ENCODE results near the gene BTBD6.

BTBD6 gene

DNA sequence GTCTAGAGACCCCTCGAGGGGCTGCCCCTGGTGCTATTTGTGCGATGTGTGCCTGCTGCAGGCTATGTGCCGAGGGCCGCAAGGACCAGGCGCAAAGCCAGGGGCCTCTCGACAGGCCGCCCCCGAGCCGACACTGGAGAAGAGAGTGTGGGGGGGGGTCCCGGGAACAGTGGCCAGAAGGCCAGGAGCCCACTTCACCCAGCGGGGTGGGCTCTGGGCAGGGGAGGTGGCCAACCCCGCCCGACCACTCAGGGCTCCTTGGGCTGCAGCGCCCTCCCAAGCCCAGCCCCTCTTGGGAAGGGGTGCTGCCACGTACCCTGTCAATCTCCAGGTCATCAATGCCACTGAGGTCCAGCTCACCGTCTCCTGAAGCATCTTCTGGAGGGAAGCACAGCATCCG, 28.6 kb upstream of the BTBD6 start (continued):
- no peak for TF ChIP-seq ZFP3 (CRISPR knock-in tag; IDR thresholded peaks at IDR 0.05)
- no peak for TF ChIP-seq ZNF8 (CRISPR knock-in tag; IDR thresholded peaks at IDR 0.05)
- TF ChIP-seq ZNF70 (CRISPR knock-in tag; IDR thresholded peaks at IDR 0.05), result no peak
- TF ChIP-seq ZC3H10 (CRISPR knock-in tag; IDR thresholded peaks at IDR 0.05), result no peak
- no peak for TF ChIP-seq SNAI2 (CRISPR knock-in tag; IDR thresholded peaks at IDR 0.05)
- TF ChIP-seq ESRRG (CRISPR knock-in tag; IDR thresholded peaks at IDR 0.05), result no peak

DNA sequence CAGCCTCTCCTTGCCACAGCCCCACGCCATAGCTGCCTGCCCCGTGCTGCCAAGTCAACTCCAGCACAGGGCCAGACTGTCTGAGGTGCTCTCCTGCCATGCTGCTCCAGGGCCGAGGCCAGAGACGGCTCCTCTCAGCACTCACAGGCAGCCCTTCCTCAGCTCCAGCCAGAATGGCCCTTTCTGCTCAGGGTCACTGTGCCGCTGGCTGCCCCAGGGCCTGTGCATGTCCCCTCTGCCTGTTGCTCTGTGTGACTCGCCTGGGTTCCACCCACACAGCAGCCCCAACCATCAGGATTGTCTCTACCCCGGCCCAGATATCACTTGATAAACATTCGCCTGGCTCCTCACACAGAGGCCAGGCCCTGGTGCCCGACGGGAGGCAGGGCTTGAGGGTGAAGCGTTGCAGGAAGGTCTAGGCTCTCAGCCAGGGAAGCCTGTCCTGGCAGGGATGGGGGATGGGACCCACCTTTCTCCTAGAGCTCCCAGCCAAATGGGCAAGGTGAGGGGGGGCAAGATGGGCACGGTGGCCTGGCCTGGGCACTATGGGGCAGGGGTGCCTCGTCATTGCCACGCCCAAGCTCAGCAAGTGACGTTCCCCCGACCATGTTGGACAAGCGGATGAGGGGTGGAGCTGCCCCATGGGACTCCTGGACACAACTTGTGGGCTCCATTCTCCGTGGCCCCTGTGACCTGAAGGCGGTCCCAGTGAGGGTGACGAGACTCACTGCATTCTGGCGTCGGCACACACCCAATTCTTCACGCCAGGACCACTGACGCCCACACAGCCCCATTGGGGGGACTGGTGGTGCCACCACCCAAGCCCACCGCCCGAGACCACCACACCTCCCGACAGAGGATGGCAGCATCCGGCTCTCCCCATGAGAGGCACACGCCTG, 27.4 kb upstream of the BTBD6 start:
- peak; percentile 37; the same call in 1 of the 3 replicates for ATAC-seq
- TF ChIP-seq ZFP3 (CRISPR knock-in tag; IDR thresholded peaks at IDR 0.05), result no peak
- no peak for TF ChIP-seq BACH2 (CRISPR knock-in tag; IDR thresholded peaks at IDR 0.05; ENCODE audit: borderline replicate concordance)
- TF ChIP-seq CSDC2 (CRISPR knock-in tag; IDR thresholded peaks at IDR 0.05), result no peak
- TF ChIP-seq, protein P1, sequence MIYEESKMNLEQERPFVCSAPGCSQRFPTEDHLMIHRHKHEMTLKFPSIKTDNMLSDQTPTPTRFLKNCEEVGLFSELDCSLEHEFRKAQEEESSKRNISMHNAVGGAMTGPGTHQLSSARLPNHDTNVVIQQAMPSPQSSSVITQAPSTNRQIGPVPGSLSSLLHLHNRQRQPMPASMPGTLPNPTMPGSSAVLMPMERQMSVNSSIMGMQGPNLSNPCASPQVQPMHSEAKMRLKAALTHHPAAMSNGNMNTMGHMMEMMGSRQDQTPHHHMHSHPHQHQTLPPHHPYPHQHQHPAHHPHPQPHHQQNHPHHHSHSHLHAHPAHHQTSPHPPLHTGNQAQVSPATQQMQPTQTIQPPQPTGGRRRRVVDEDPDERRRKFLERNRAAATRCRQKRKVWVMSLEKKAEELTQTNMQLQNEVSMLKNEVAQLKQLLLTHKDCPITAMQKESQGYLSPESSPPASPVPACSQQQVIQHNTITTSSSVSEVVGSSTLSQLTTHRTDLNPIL (CRISPR knock-in tag; IDR thresholded peaks at IDR 0.05; ENCODE audit: low read depth), result no peak
- TF ChIP-seq ZNF70 (CRISPR knock-in tag; IDR thresholded peaks at IDR 0.05), result no peak

DNA sequence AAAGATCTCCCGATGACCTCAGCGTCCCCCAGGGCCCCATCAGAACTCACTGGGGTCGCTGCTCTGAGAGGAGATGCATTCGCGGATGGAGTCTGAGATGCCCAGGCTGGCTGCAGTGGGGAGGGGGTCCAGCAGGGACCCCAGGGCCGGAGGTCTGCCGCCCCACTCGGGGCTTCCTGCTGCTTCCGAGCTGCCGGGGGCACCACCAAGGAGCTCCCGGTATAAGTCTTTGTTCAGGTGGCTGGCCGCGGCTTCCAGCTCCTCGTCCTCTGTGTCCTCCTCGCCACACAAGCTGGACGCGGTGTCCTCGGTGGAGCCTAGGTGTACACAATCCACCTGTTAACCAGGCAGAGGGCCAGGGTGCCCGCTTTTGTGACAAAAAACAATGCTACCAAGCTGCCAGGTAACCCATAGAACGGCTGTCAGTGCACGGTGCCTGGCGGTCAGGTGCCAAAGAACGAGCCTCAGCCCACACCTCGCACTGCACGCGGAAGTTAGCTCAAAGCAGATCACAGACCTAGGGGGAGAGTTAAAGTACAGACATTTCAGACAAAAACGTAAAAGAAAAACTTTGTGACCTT, 26.6 kb upstream of the BTBD6 start:
- ATAC-seq, result no peak
- TF ChIP-seq TCF4 (CRISPR knock-in tag; IDR thresholded peaks at IDR 0.05; ENCODE audit: borderline replicate concordance) (no peak), ZFP30 (CRISPR knock-in tag; IDR thresholded peaks at IDR 0.05) (no peak), ZNF565 (CRISPR knock-in tag; conservative IDR thresholded peaks at IDR 0.05; ENCODE audit: low read depth) (no peak), OSR1 (CRISPR knock-in tag; IDR thresholded peaks at IDR 0.05) (no peak), ZNF8 (CRISPR knock-in tag; IDR thresholded peaks at IDR 0.05) (no peak), PPARA (CRISPR knock-in tag; IDR thresholded peaks at IDR 0.05; ENCODE audit: borderline replicate concordance) (no peak), BACH2 (CRISPR knock-in tag; IDR thresholded peaks at IDR 0.05; ENCODE audit: borderline replicate concordance) (no peak), ZFP3 (CRISPR knock-in tag; IDR thresholded peaks at IDR 0.05) (no peak), TOX (CRISPR knock-in tag; IDR thresholded peaks at IDR 0.05; ENCODE audit: borderline replicate concordance) (no peak)
- TF ChIP-seq, protein P1 (CRISPR knock-in tag; IDR thresholded peaks at IDR 0.05; ENCODE audit: low read depth), result no peak
- TF ChIP-seq, protein P2, sequence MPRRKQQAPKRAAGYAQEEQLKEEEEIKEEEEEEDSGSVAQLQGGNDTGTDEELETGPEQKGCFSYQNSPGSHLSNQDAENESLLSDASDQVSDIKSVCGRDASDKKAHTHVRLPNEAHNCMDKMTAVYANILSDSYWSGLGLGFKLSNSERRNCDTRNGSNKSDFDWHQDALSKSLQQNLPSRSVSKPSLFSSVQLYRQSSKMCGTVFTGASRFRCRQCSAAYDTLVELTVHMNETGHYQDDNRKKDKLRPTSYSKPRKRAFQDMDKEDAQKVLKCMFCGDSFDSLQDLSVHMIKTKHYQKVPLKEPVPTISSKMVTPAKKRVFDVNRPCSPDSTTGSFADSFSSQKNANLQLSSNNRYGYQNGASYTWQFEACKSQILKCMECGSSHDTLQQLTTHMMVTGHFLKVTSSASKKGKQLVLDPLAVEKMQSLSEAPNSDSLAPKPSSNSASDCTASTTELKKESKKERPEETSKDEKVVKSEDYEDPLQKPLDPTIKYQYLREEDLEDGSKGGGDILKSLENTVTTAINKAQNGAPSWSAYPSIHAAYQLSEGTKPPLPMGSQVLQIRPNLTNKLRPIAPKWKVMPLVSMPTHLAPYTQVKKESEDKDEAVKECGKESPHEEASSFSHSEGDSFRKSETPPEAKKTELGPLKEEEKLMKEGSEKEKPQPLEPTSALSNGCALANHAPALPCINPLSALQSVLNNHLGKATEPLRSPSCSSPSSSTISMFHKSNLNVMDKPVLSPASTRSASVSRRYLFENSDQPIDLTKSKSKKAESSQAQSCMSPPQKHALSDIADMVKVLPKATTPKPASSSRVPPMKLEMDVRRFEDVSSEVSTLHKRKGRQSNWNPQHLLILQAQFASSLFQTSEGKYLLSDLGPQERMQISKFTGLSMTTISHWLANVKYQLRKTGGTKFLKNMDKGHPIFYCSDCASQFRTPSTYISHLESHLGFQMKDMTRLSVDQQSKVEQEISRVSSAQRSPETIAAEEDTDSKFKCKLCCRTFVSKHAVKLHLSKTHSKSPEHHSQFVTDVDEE (CRISPR knock-in tag; IDR thresholded peaks at IDR 0.05), result no peak
- TF ChIP-seq, protein P3, sequence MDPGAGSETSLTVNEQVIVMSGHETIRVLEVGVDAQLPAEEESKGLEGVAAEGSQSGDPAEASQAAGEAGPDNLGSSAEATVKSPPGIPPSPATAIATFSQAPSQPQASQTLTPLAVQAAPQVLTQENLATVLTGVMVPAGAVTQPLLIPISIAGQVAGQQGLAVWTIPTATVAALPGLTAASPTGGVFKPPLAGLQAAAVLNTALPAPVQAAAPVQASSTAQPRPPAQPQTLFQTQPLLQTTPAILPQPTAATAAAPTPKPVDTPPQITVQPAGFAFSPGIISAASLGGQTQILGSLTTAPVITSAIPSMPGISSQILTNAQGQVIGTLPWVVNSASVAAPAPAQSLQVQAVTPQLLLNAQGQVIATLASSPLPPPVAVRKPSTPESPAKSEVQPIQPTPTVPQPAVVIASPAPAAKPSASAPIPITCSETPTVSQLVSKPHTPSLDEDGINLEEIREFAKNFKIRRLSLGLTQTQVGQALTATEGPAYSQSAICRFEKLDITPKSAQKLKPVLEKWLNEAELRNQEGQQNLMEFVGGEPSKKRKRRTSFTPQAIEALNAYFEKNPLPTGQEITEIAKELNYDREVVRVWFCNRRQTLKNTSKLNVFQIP (CRISPR knock-in tag; IDR thresholded peaks at IDR 0.05; ENCODE audit: borderline replicate concordance, low read depth), result no peak
- TF ChIP-seq, protein P4, sequence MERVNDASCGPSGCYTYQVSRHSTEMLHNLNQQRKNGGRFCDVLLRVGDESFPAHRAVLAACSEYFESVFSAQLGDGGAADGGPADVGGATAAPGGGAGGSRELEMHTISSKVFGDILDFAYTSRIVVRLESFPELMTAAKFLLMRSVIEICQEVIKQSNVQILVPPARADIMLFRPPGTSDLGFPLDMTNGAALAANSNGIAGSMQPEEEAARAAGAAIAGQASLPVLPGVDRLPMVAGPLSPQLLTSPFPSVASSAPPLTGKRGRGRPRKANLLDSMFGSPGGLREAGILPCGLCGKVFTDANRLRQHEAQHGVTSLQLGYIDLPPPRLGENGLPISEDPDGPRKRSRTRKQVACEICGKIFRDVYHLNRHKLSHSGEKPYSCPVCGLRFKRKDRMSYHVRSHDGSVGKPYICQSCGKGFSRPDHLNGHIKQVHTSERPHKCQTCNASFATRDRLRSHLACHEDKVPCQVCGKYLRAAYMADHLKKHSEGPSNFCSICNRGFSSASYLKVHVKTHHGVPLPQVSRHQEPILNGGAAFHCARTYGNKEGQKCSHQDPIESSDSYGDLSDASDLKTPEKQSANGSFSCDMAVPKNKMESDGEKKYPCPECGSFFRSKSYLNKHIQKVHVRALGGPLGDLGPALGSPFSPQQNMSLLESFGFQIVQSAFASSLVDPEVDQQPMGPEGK (CRISPR knock-in tag; IDR thresholded peaks at IDR 0.05; ENCODE audit: borderline replicate concordance), result no peak
